DMS 273 treated with DMSO at 0.1 percent for 48 hours (cell line): Measurements from ENCODE around the gene PRPF6.
"Not testable (repeated sequence)": the region's sequence is repeated elsewhere in the genome, so short reads cannot be mapped to it uniquely, and the experiment has no call there.

ENCODE experiments used
- DNase-seq: peaks from one replicate; lab custom pipeline; 2025; lab: John Stamatoyannopoulos, UW

PRPF6 gene

GRCh38 chr20:64012385-64013154 lies 31.6 kb downstream of the PRPF6 start:
- DNase-seq: not testable (repeated sequence)

- no peak for DNase-seq
These were observed 34.7 kb downstream of the PRPF6 start for GRCh38 chr20:64015635-64016034.

- no peak for DNase-seq
These were observed 40.4 kb downstream of the PRPF6 start for GRCh38 chr20:64021124-64021975.

- DNase-seq: no peak
These were observed 41.9 kb downstream of the PRPF6 start for GRCh38 chr20:64022671-64023360.

GRCh38 chr20:64023361-64024140 lies 42.6 kb downstream of the PRPF6 start:
- no peak for DNase-seq

- DNase-seq: no peak
These were observed 43.4 kb downstream of the PRPF6 start for GRCh38 chr20:64024141-64024990.

GRCh38 chr20:64025101-64025825 lies 44.3 kb downstream of the PRPF6 start:
- no peak for DNase-seq

GRCh38 chr20:64025826-64026412 lies 45.0 kb downstream of the PRPF6 start:
- DNase-seq: no peak

- no peak for DNase-seq
These were observed 47.2 kb downstream of the PRPF6 start for GRCh38 chr20:64027981-64028685.

- DNase-seq: no peak
These were observed 48.6 kb downstream of the PRPF6 start for GRCh38 chr20:64029293-64030117.

- no peak for DNase-seq
These were observed 49.6 kb downstream of the PRPF6 start for GRCh38 chr20:64030371-64031134.

GRCh38 chr20:64031822-64032314 lies 50.9 kb downstream of the PRPF6 start:
- DNase-seq: no peak

- no peak for DNase-seq
These were observed 52.0 kb downstream of the PRPF6 start for GRCh38 chr20:64032706-64033624.

- DNase-seq: no peak
These were observed 53.1 kb downstream of the PRPF6 start for GRCh38 chr20:64033981-64034493.

- DNase-seq: no peak
These were observed 54.4 kb downstream of the PRPF6 start for GRCh38 chr20:64035066-64035932.
